ENCODE data around the gene RPS29.
A peak's percentile ranks its signal among the peaks of the same experiment; 100 is the strongest.

- TF ChIP-seq POLR2AphosphoS5 (IDR thresholded peaks at IDR 0.05; ENCODE audit: low read depth, low read length) (0 out of 2 replicates have a peak, but pooled peaks have one; percentile 5), CTCF (IDR thresholded peaks at IDR 0.05) (no peak; the same call in none of the 2 replicates)
These were observed 48.6 kb upstream of the RPS29 start, which contains the start of gene DNAAF2 for GRCh38 chr14:49634547-49635334.

Measured in Panc1 (cell line).